HUDEP-2 (cell line): ENCODE results near the gene FRMD5.

Experiments
- DNase-seq, 76 experiments: peaks; one replicate each; lab custom pipeline; 2025; ENCODE audit not compliant: unreplicated experiment in 76 of 76; lab: John Stamatoyannopoulos, UW

FRMD5 gene

DNA sequence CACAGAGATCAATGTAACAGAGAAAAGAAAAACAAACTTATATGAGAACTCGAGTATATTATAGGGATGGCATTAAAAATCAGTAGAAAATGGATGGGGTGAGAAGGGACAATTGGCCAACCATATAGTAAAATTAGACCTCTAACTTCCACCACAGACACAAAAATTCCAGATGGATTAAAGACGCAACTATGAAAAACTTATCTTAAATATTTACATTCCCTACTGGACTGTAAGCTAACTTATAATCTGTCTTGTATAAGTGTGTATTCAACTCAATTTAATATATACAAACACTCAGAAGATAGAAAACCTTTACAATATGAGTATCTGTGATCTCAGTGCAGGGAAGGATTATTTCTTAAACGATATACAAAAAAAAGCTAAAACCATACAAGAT, 373.6 kb downstream of the FRMD5 start:
- no peak for DNase-seq
